RPMI7951 (cell line): ENCODE results near the gene ZDHHC7. TPM values are rescaled to one million over a fixed set of nuclear protein-coding genes. Genes with fewer than 3 reads are reported as not detected.
A peak's percentile ranks its signal among the peaks of the same experiment; 100 is the strongest.

Experiments
- DNase-seq: peaks from one replicate; pipeline ENCODE4 v3.0.0-alpha.2; 2012; ENCODE audit warnings: low read depth
- total RNA-seq: library from RNA; depleted of rRNA; stranded (reverse); fragments of >200 nt; shearing (Covaris generic); gene quantifications from 2 replicates; pipeline ENCODE4 v1.2.3, GENCODE V29; 2014

ZDHHC7 gene
- total RNA-seq, 1 experiment from 2014 or later = 46.4 TPM

DNA sequence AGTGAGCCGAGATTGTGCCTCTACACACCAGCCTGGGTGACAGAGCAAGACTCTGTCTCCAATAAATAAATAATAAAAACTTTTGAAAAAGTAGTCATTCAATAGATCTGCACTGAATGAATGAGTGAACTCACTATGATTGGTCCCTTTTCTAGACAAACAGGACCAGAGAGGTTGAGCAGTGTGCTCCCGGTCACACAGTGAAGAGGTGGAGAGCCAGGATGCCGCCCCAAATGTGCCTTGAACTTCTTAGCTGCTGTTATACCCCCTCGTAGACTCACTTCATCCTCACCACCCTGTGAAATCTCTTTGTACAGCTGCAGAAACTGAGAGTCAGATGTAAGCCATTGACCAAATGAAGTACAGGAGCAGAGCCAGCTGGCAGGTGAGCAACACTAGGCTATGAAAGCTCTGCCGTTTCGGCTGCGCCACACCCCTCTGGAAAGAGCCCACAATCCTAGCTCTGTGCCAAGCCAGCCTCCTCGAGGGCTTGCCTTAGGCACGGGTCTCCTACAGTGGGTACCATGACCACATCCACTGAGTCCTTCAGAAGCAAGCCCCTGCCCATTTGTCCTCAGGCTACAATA is 8.4 kb upstream of the ZDHHC7 start:
- DNase-seq = no peak

- DNase-seq = no peak
Observed at GRCh38 chr16:85018529-85019236, 7.3 kb upstream of the ZDHHC7 start.

GRCh38 chr16:85017633-85018032 is 6.3 kb upstream of the ZDHHC7 start:
- DNase-seq = no peak

GRCh38 chr16:85017151-85017550 is 5.8 kb upstream of the ZDHHC7 start:
- peak; percentile 42 for DNase-seq

- no peak for DNase-seq
Observed at GRCh38 chr16:85015481-85016187, 4.3 kb upstream of the ZDHHC7 start.

- no peak for DNase-seq
Observed at GRCh38 chr16:85014311-85014710, 3.0 kb upstream of the ZDHHC7 start.

DNA sequence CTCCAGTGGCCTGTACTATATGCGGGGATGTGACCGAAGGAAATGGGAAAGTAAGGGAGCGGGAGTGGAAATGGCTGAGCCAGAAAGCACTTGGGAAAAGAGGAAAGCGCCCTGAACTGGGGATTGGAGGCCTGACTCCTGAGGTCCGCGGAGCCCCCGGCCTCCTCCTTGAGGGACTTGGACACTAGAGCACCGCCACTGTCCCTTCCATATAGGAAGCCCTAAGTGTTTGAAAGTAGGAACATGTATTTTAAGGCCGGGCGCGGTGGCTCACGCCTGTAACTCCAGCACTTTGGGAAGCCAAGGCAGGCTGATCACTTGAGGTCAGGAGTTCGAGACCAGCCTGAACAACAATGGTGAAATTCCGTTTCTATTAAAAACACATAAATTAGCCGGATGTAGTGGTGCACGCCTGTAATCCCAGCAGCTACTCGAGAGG is 530 bp upstream of the ZDHHC7 start:
- DNase-seq = no peak

- no peak for DNase-seq
Observed at GRCh38 chr16:85010446-85010930, 847 bp downstream of the ZDHHC7 start.

GRCh38 chr16:85008271-85008670 is 3.1 kb downstream of the ZDHHC7 start:
- DNase-seq = no peak

- no peak for DNase-seq
Observed at GRCh38 chr16:85007496-85008214, 3.7 kb downstream of the ZDHHC7 start.

GRCh38 chr16:85006639-85007038 is 4.7 kb downstream of the ZDHHC7 start:
- no peak for DNase-seq

- peak; percentile 83 for DNase-seq
Observed at GRCh38 chr16:85005285-85006069, 5.9 kb downstream of the ZDHHC7 start.

DNA sequence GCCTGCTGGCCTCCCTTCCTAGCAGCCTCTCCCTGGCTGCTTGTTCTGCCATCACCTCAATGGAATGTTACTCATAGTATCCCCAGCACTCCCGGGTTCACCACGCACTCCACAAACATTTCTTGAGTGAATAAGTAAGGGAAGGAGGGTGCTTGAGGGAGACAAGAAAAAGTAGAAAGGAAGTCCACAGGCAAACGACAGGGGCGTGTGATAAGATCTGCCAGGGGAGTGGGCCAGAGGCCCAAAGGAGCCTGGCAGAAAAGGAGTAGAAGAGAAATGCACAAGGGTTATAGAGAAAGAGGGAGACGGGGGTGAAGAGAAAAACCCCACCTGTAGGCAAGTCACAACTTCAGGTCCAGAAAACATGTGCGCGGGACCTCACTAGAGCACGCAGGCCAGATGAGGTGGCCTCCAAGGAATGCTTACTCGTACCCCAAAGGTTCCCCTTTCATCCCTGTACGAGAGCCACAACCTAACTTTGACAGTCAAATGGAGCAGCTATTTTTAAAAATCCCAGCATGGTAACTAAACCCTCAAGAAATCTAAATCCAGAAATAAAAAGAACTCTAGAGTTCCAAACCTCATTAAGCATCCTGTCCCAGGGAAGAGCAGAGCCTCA is 6.6 kb downstream of the ZDHHC7 start:
- peak; percentile 86 for DNase-seq

DNA sequence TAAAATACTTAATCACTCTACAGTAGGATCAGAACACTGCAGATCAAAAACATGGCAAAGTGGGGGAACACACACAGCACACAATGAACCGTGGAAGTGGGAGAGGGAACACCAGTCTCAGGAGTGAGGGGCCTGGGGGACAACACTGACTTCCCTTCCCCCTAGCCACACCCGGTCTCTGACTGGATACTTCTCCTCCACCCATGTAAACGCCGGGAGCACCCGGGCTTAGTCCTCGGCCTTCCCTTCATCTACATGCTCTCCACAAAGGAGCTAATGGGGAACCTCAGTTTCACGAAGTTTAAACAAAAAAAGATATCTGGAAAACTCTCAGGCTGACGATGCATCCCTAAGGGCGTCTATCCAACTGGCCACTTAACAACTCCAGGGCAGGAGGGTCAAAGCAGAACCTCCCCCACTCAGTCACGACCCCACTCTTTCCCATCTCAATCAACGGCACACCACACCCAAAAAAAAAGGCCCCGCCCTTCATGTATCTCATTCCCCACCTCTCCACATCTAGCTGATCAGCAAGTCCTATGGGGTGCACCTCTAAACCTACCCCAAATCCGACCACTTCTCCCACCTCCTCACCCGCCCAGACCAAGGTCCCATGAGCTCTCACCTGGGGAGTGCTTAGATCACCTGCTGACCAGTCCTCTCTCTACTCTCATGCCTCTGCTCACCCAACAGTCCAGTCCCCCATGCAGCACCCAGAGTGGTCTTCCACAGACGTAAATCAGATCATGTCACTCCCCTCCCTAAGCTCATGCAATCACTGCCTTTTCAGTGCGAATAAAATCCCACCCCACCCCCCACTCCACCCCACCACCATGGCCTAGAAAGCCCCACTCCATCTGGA is 7.4 kb downstream of the ZDHHC7 start:
- no peak for DNase-seq

DNA sequence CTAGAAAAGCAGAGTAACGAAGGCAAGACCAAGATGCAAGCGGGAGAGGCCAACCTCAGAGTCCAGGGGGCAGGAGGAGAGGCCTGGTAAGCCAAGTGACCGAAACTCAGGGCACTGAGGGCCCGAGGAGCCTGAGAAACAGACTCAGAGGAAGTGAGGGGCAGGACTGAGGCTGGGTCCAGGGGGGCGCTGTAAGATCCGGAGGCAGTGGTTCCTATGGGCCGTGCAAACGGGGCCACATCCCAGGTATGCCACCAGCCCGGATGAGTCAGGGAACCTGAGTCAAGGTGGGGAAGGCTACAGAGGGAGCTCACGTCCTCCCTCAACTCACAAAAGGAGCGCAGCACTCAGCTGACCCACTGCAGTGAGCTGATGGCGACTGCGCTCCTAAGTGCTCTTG is 8.3 kb downstream of the ZDHHC7 start:
- DNase-seq = no peak

DNA sequence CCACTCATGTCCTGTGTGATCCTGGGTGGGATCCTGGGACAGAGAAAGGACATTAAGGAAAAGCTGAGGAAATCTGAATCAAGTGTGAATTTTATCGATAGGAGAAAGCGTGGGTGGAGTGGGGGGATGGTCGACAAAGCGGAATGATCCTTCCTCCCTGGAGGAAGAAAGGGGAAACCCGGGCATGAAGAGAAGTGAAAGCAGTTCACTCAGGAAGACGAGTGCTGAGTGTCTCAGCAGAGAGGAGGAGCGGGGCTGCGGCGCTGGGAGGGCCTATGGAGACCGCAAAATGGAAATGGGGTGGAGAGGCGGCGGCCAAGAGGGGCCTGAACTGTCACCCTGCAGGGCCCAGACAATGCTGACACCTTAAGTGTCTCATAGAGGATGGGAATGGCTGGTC is 8.7 kb downstream of the ZDHHC7 start:
- DNase-seq = no peak

DNA sequence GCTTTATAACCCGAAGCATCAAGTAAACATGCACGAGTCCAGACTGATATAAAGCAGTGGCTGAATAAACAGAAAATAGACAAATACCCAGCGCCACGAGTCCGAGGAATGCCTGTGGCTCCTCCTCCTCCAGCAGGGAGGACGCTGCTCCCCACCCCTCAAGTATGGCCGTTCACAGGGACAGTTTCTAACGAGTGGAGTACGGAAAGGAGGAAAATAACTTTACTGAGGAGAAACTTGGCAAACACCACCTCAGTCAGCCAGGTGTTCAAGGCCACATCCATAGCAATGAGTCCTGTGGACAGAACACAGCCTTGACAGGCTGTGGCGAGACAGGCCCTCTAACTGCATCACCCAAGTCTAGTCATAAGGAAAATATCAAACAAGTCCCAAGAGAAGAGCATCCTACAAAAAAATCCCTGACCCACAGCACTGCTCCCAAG is 9.2 kb downstream of the ZDHHC7 start:
- no peak for DNase-seq

- DNase-seq = no peak
Observed at GRCh38 chr16:84999857-85000480, 11.4 kb downstream of the ZDHHC7 start.

- DNase-seq = no peak
Observed at GRCh38 chr16:84999200-84999599, 12.1 kb downstream of the ZDHHC7 start.
